ENCODE data around the gene DNAAF1.

DNAAF1 gene

DNA sequence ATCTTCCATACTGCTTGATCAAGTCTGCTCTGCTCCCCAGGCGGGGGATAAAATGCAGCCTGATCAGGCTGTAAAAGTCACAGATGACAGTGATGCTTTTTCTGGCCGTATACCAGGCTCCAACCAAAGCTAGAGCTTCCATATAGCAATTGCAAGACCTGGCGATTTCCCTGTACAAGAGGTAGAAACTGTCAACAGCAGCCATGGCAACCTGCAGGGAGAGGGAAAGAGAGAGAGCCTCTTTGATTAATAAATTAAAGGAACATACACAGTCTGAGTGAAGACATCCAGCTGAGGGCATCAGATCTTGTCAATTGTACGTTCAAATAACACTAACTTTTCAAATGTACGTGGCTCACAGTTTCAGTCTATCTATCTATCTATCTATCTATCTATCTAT is 14.0 kb upstream of the DNAAF1 start:
- Histone ChIP-seq H3K36me3 (ENCODE audit: control insufficient read depth, insufficient read depth, low read length, severe bottlenecking) (peaks cover 13% of the 10 kb centered on the region), H3K27me3 (replicated peaks; ENCODE audit: control insufficient read depth, insufficient read depth, low read length) (no peaks in the 10 kb centered on the region), H3K4me1 (ENCODE audit: control insufficient read depth, insufficient read depth, low read length) (no peaks in the 10 kb centered on the region), H3K9ac (ENCODE audit: low read length) (no peak overlapping the region), H3K4me3 (ENCODE audit: low read length) (no peak overlapping the region), H3K9me3 (ENCODE audit: control insufficient read depth, low read length) (no peaks in the 10 kb centered on the region)
- DNase-seq (ENCODE audit: low read depth), result no peak

DNA sequence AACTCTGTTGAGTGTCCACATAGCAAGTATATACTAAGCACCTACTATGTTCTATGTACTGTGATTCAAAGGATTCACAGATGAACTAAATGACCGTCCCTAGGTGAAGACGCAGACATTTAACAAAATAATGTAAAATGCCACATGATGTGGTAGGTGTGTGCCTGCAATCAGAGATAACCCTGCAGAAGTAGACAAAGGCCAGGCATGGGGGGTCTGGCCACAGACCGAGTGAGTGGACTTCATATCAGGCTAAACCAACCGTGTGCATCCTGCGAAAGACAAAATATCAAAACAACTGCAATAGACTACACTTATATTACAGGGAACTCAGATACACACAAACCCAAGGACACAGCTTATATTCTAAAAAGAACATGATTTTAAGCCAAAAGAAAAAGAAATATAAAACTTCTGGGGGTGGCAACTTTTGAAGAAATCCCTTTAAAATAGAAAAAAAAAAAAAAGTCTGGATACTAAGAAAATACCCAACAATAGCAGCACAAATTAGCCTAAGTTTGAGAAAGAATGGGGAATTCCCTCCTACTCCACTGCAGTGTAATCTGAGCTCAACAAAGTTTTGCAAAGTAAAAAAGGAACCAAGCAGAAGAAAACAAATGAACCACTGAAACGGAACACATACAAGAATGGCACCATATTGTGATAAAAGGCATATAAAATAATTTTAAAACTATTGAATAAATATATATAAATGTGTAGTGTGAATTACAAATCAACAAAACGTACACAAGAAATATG is 12.4 kb upstream of the DNAAF1 start:
- peaks cover 13% of the 10 kb centered on the region for H3K36me3 ChIP-seq (ENCODE audit: control insufficient read depth, insufficient read depth, low read length, severe bottlenecking)
- no peaks in the 10 kb centered on the region for H3K4me1 ChIP-seq (ENCODE audit: control insufficient read depth, insufficient read depth, low read length)
- no peak overlapping the region for H3K4me3 ChIP-seq (ENCODE audit: low read length)
- peak; percentile 58 for DNase-seq (ENCODE audit: low read depth)
- H3K9me3 ChIP-seq (ENCODE audit: control insufficient read depth, low read length), result no peaks in the 10 kb centered on the region
- H3K9ac ChIP-seq (ENCODE audit: low read length), result no peak overlapping the region
- no peaks in the 10 kb centered on the region for H3K27me3 ChIP-seq (replicated peaks; ENCODE audit: control insufficient read depth, insufficient read depth, low read length)

DNA sequence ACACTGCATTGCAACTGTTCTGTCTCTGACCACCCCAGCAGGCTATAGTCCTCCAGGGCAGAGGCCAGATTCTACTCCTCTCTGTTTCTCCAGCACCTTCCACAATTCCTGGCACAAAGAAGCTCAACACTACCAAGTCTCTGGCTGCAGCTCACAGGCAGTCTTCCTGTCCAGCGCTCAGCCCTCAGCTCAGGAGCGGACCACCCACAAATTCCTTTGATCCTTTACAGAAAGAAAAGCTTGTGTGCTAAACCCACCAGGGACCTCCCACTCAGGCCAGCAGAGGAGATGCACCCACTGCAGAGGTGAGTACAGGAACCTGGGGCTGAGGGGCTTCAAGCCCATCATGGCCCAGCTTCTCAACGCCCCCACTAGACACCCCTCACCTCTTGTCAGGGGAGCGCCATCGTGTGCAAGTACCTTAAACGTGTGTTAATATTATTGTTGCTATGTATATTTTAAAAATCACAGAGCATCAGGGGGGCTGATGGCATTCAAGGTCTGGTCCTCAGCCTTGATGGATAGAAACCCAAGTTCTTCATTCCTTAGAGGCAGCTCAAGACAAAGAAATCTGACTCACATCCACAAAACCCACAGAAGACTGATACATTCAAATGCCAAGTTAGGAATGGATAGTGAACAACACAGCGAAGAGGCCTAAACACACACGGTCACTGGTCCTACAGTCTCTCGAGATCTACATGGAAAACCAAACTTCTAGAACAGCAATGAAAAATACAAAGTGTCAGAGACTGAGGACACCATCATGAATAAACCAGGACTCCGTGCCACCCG is 8.6 kb upstream of the DNAAF1 start:
- H3K4me1 ChIP-seq (ENCODE audit: control insufficient read depth, insufficient read depth, low read length), result peaks cover 10% of the 10 kb centered on the region
- H3K9me3 ChIP-seq (ENCODE audit: control insufficient read depth, low read length), result no peaks in the 10 kb centered on the region
- no peak for DNase-seq (ENCODE audit: low read depth)
- no peaks in the 10 kb centered on the region for H3K36me3 ChIP-seq (ENCODE audit: control insufficient read depth, insufficient read depth, low read length, severe bottlenecking)
- no peaks in the 10 kb centered on the region for H3K27me3 ChIP-seq (replicated peaks; ENCODE audit: control insufficient read depth, insufficient read depth, low read length)
- no peak overlapping the region for H3K9ac ChIP-seq (ENCODE audit: low read length)
- no peak overlapping the region for H3K4me3 ChIP-seq (ENCODE audit: low read length)

DNA sequence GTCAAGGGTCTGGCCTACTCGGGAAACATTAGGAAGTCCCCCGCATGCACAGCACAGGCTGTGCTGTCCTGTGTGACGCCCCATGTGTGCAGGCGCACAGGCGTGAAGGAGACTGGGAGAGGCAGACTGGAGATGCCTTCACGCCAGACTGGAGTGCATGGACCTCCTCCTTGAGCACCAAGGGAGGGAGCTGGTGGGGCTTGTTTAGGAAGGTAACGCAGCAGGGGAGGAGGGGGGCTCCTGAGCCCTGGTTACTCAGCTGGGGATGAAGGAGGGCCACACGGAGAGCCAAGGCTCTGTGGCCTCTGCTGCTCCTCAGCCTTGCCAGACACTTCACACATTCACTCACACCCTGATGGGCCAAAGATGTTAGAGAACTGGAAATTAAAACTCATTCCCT is 7.8 kb upstream of the DNAAF1 start:
- Histone ChIP-seq H3K4me1 (ENCODE audit: control insufficient read depth, insufficient read depth, low read length) (peaks cover 10% of the 10 kb centered on the region), H3K36me3 (ENCODE audit: control insufficient read depth, insufficient read depth, low read length, severe bottlenecking) (no peaks in the 10 kb centered on the region), H3K4me3 (ENCODE audit: low read length) (no peak overlapping the region), H3K27me3 (replicated peaks; ENCODE audit: control insufficient read depth, insufficient read depth, low read length) (no peaks in the 10 kb centered on the region), H3K9me3 (ENCODE audit: control insufficient read depth, low read length) (no peaks in the 10 kb centered on the region), H3K9ac (ENCODE audit: low read length) (no peak overlapping the region)
- no peak for DNase-seq (ENCODE audit: low read depth)

DNA sequence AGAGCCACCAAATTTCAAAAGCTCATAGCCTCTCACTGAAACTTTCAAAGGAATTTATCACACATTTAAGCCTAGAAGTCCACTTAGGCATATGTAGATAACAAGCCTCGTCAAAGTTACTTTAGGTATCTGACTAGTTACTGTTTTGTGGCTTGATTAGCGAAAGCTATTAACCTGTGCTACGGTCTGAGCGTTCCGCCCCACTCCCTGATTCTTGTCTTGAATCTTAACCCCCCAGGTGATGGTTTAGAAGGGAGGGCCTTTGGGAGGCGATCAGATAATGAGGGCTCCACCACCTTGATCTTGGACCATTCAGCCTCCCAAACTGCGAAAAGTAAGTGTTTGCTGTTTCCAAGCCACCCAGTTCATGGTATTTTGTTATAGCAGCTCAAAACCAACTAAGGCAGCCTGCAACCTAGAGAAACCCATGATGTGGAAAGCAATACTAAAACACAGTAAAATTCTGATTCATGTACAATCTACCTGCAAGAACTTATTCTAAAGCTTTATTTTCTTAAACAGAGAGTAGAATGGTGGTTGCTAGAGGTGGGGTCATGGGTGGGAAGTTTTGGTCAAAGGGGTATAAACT is 7.2 kb upstream of the DNAAF1 start:
- no peak for DNase-seq (ENCODE audit: low read depth)
- H3K36me3 ChIP-seq (ENCODE audit: control insufficient read depth, insufficient read depth, low read length, severe bottlenecking), result no peaks in the 10 kb centered on the region
- no peak overlapping the region for H3K4me3 ChIP-seq (ENCODE audit: low read length)
- peaks cover 10% of the 10 kb centered on the region for H3K4me1 ChIP-seq (ENCODE audit: control insufficient read depth, insufficient read depth, low read length)
- H3K27me3 ChIP-seq (replicated peaks; ENCODE audit: control insufficient read depth, insufficient read depth, low read length), result no peaks in the 10 kb centered on the region
- no peak overlapping the region for H3K9ac ChIP-seq (ENCODE audit: low read length)
- no peaks in the 10 kb centered on the region for H3K9me3 ChIP-seq (ENCODE audit: control insufficient read depth, low read length)

DNA sequence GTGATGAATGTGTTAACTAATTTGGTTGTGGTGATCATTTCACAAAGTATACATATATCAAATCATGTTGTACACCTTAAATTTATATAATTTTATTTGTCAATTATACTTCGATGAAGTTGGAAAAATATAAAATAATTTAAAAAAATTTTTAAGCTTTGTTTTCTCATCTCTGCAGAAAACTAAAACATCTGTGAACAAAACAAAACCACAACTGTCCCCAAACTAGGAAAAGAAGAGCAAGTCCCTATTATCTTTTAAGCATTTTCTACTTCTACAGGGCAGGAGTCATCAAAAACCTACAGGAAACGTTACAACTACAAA is 6.6 kb upstream of the DNAAF1 start:
- no peak for DNase-seq (ENCODE audit: low read depth)
- Histone ChIP-seq H3K9me3 (ENCODE audit: control insufficient read depth, low read length) (no peaks in the 10 kb centered on the region), H3K4me3 (ENCODE audit: low read length) (no peak overlapping the region), H3K9ac (ENCODE audit: low read length) (no peak overlapping the region), H3K36me3 (ENCODE audit: control insufficient read depth, insufficient read depth, low read length, severe bottlenecking) (no peaks in the 10 kb centered on the region), H3K27me3 (replicated peaks; ENCODE audit: control insufficient read depth, insufficient read depth, low read length) (no peaks in the 10 kb centered on the region), H3K4me1 (ENCODE audit: control insufficient read depth, insufficient read depth, low read length) (peaks cover 10% of the 10 kb centered on the region)

DNA sequence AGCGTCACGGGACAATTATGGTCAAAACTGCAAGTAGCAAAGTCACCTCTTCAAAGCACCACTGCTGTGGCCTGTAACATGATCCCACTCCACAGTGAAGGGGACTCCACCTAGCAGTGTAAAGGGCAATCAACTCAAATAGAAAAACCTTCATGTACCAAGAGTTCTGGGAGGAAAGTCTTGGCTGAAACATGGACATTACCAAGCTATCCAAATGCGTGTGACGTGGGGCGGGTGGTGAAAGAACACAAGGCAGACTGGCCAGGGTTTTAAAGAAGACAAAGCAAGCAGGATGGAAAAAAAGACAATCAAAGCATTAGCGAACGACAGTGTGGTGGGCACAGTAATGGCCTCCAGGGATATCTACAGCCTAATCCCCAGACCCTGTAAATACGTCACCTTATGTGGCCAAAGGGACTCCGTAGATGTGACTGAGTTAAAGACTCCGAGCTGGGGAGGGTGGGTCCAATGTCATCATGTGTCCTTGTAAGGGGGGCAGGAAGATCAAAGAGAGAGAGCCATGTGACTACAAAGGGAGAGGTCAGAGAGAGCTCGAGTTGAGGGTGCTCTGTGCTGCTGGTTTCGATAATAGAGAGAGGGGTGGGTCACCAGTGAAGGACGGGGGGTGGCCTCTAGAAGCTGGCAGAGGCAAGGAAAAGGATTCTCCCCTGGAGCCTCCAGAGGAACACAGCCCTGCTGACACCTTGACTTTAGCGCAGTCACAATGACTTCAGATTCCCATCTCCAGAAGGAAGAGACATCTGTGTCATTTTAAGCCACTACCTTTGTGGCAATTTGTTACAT is 6.1 kb upstream of the DNAAF1 start:
- H3K9me3 ChIP-seq (ENCODE audit: control insufficient read depth, low read length), result no peaks in the 10 kb centered on the region
- peak; percentile 56 for DNase-seq (ENCODE audit: low read depth)
- H3K4me3 ChIP-seq (ENCODE audit: low read length), result no peak overlapping the region
- peaks cover 11% of the 10 kb centered on the region for H3K4me1 ChIP-seq (ENCODE audit: control insufficient read depth, insufficient read depth, low read length)
- H3K9ac ChIP-seq (ENCODE audit: low read length), result no peak overlapping the region
- H3K27me3 ChIP-seq (replicated peaks; ENCODE audit: control insufficient read depth, insufficient read depth, low read length), result no peaks in the 10 kb centered on the region
- H3K36me3 ChIP-seq (ENCODE audit: control insufficient read depth, insufficient read depth, low read length, severe bottlenecking), result no peaks in the 10 kb centered on the region

DNA sequence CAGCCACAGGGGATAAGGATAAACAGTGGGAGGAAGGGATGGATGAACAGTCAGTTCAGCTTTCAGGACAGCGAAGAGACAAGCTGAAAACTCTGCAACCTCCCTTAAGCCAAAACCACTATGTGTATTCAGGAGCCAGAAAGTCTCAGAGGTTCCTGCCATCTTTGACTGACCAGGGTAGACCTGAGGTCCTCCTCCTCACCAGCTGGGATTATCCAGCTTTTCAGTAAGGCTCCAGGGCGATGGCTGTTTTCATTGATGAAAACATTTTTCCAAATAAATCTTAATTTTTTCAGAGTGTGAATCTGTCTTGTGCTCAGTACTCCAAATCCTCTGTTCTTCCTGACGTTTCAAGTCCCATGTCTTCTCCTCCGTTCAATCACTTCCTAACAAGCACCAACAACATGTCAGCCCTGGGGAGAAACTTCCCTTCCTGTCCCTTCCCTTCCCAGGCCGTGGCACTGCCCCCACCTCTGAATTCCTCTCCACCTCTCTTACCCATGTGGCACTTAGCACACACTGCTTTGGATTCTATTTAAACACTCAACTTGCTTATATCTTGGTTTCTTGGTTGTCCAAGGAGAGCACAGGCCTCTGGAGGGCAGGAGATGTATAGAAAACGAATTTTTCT is 5.4 kb upstream of the DNAAF1 start:
- H3K9me3 ChIP-seq (ENCODE audit: control insufficient read depth, low read length), result no peaks in the 10 kb centered on the region
- no peaks in the 10 kb centered on the region for H3K36me3 ChIP-seq (ENCODE audit: control insufficient read depth, insufficient read depth, low read length, severe bottlenecking)
- H3K27me3 ChIP-seq (replicated peaks; ENCODE audit: control insufficient read depth, insufficient read depth, low read length), result no peaks in the 10 kb centered on the region
- no peak for DNase-seq (ENCODE audit: low read depth)
- peaks cover 14% of the 10 kb centered on the region for H3K4me1 ChIP-seq (ENCODE audit: control insufficient read depth, insufficient read depth, low read length)
- H3K9ac ChIP-seq (ENCODE audit: low read length), result no peak overlapping the region
- H3K4me3 ChIP-seq (ENCODE audit: low read length), result no peak overlapping the region

DNA sequence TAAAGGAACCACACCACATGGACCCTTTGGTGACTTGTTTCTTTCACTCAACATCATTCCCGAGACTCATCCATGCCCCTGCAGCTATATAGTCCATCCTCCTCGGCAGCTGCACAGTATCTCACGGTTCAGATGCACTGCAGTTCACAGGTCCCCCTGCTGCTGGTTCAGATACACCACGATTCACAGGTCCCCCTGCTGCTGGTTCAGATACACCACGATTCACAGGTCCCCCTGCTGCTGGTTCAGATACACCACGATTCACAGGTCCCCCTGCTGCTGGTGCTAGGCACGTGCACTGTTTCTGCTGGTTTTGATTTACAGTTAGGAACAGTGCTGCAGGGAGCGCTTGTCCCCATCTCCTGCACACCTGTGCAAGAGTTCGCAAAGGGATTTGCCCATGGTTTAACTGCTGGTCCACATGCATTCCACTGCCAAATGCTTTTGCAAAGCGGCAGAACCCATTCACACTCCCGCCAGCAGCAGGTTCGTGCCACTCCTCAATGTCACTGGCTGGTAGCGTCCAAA is 3.9 kb upstream of the DNAAF1 start:
- H3K27me3 ChIP-seq (replicated peaks; ENCODE audit: control insufficient read depth, insufficient read depth, low read length), result peaks cover 2% of the 10 kb centered on the region
- no peak for DNase-seq (ENCODE audit: low read depth)
- H3K4me1 ChIP-seq (ENCODE audit: control insufficient read depth, insufficient read depth, low read length), result peaks cover 14% of the 10 kb centered on the region
- no peaks in the 10 kb centered on the region for H3K36me3 ChIP-seq (ENCODE audit: control insufficient read depth, insufficient read depth, low read length, severe bottlenecking)
- no peak overlapping the region for H3K4me3 ChIP-seq (ENCODE audit: low read length)
- no peaks in the 10 kb centered on the region for H3K9me3 ChIP-seq (ENCODE audit: control insufficient read depth, low read length)
- H3K9ac ChIP-seq (ENCODE audit: low read length), result no peak overlapping the region

DNA sequence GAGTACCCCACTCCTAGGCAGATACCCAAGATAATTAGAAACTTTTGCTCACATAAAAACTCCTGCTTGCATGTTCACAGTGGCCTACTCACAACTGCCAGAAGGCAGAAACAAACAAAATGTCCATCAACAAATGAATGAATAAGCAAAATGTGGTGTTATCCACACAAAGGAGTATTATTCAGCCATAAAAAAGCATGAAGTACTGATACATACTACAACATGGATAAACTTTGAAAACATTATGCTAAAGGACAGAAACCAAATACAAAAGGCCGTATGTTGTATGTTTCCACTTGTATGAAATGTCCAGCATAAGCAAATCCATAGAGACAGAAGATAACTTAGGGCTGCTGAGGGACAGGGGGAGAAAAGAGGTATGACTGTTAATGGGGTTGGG is 2.0 kb upstream of the DNAAF1 start:
- H3K27me3 ChIP-seq (replicated peaks; ENCODE audit: control insufficient read depth, insufficient read depth, low read length), result peaks cover 10% of the 10 kb centered on the region

More for the DNA sequence above, 2.0 kb upstream of the DNAAF1 start:
- Histone ChIP-seq H3K36me3 (ENCODE audit: control insufficient read depth, insufficient read depth, low read length, severe bottlenecking) (no peaks in the 10 kb centered on the region), H3K4me3 (ENCODE audit: low read length) (no peak overlapping the region), H3K4me1 (ENCODE audit: control insufficient read depth, insufficient read depth, low read length) (peaks cover 14% of the 10 kb centered on the region), H3K9me3 (ENCODE audit: control insufficient read depth, low read length) (no peaks in the 10 kb centered on the region), H3K9ac (ENCODE audit: low read length) (no peak overlapping the region)
- no peak for DNase-seq (ENCODE audit: low read depth)
